Occipital lobe (tissue), 2 donors: ENCODE results near the gene HS3ST4. TPM values are rescaled to one million over a fixed set of nuclear protein-coding genes. Genes with fewer than 3 reads are reported as not detected.
"Not testable (repeated sequence)": the region's sequence is repeated elsewhere in the genome, so short reads cannot be mapped to it uniquely, and the experiment has no call there.

Experiments used
- DNase-seq: peaks from one replicate; lab custom pipeline; 2025; lab: John Stamatoyannopoulos, UW
- total RNA-seq: library from RNA; depleted of rRNA; stranded (reverse); fragments of >200 nt; gene quantifications from one replicate; pipeline ENCODE4 v1.2.3, GENCODE V29; 2014

HS3ST4 gene
- total RNA-seq, 1 donor from 2014 or later: 12.5 TPM

DNA sequence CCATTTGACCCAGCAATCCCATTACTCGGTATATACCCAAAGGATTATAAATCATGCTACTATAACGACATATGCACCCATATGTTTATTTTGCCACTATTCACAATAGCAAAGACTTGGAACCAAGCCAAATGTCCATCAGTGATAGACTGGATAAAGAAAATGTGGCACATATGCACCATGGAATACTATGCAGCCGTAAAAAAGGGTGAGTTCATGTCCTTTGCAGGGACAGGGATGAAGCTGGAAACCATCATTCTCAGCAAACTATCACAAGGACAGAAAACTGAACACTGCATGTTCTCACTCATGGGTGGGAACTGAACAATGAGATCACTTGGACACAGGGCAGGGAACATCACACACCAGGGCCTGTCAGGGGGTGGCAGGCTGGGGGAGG, 406.4 kb downstream of the HS3ST4 start:
- not testable (repeated sequence) for DNase-seq

DNA sequence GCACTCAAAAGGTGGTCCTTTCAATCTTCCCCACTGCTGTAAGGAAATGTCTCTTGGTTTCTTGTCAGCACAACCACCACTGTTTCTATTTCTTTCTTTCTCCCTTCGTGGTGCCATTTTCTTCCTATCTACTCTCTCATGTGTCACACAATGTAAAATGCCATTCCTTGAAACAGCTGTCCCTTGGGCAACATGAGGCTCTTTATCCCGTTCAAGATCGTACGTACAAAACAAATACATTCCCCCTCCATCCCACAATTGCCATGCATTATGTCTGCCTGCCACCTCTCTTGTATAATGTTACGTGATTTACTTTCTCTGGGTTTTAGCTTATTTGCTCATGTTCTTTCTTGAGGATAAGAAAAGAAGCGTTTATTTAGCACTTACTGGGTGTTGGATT, 410.6 kb downstream of the HS3ST4 start:
- no peak for DNase-seq

DNA sequence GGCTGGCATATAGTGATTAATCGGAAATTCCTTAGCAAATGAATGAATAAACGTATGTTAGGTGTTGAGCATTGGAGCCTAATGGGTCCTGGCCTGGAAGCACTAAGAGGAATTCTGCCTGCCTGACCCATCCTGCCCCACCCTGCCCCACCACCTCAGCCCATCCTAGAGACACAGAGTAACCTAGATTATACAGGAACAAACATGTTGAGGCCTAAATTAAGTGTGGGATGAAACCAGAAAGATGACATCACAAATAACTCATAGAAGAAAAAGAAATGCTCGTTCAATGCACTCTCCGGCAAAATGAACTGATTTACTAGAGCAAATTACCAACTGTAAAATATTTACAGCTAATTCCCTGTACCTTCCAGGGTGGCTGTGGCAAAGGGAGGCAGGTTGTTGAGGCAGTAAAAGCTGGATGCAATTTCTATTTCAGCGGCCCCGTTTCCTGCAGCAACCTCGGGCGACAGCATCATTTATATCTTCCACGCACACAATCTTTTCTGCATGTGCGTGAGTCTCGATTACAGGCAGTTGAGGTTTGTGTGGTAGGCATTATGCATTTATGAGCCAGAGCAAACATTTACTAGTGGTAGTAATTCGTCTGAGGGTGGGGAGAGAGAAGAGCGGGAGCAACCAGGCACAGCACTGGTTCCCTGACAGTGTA, 417.2 kb downstream of the HS3ST4 start:
- DNase-seq: no peak

DNA sequence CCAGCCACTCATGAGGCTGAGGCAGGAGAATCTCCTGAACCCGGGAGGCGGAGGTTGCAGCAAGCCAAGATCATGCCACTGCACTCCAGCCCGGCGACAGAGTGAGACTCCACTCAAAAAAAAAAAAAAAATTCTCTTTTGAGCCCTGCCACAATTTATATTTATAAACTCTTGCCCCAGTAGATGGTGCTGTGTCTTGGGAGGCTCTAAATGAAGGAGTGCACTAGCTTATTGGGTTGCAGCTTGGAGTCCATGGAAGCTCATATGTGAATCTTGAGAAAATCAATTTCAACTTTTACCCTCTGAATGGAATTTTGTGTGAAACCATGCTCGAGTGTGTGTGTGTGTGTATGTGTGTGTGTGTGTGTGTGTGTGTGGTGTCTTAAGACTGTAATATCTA, 420.1 kb downstream of the HS3ST4 start:
- no peak for DNase-seq

DNA sequence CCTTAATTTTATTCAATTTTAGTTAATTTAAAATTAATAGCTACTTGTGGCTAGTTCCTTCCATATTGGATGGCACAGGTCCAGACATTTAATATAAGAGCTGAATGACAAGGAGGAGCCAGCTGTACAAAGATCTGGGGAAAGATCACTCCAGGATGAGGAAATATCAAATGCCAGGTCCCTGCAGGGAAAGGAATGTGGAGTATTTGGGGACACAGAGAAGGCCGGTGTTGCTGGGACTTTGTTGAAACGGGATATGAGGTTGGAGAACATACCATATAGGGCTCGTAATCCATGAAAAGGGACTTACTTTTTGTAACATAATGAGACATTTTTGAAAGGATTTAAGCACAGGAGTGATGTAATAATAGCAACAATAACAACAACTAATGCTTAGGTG, 426.8 kb downstream of the HS3ST4 start:
- no peak for DNase-seq

DNA sequence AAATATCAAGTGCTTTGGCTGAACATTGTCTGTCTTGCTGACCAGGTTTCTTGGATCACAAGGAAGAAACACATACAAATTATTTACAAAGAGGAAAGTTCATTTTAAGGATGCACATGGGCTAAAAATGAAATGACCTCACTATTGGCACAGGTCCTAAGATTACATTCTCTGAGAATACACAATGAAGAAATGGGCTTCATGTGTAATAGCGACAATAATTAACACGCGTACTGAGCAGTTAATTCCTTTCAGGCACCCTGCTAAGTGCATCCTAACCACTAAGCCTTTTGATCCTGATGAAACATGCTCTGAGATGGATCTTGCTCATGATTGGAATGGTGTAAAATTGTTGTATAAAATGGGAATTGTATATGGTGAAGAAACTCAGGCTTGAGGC, 429.0 kb downstream of the HS3ST4 start:
- no peak for DNase-seq

DNA sequence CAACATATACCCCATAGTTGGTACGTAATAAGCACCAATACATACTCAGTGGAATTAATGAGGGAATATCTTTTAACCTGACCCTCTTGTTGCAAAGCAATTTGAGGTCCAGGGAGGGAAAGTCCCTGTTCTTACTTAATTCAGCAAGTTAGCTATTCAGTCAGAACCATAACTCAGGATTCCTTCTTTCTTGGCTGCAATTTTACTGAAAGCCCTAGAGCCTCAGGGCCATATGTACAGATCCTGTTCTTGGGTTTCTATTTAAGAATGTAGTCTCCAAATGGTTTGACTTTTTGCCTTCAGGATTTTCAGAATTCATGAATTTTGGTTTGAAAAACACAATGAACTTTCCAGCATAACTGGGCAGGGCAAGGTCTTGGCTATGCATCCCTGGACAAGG, 436.5 kb downstream of the HS3ST4 start:
- DNase-seq: no peak

DNA sequence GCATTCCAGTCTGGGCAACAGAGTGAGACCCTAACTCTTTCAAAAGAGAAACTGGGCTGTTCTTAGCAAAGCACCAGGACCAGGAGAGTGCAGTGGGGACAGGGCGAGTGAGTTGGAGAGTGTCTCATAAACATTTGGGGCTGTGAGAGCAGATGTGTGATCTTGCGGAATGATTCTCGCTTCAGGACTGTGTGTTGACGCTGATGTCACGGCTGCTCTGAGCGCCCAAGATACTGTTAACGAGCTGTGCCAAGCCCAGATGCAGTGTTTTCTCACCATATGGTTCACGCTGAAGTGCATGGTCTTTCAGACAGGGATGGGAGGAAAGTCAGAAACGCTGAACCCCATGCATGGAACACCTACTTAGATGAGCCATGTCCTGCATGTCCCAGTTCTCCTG, 438.2 kb downstream of the HS3ST4 start:
- peak; percentile 2 for DNase-seq

DNA sequence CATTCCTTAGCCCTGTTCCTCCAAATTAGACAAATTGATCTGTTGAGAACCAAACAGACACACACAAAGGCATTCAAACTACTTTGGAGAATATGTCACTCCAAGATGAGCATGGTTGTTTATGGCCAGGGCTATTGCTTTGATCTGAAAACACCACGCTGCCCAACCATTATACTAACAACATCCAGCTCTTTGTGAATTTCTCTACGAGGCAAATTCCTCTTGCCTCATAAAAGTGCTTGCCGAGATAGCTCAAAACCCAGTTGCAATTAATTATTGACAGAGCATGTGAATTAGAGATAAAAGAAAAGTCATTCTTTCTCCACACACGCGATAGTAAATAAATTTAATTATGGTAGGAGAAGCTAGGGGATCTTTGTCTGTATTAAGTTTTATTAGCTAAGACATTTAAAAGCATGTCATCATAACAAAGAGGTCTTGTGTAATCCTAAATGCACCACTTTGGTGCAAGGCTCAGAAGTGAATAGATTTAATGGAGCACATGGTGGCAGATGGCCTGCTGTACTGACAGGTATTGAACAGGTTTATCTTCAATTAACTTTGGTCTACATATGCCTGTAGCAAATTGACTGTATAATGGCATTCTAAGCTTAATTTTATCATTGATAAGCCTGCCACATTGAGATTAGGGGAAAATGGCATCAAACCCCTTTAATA, 441.8 kb downstream of the HS3ST4 start:
- DNase-seq: no peak

DNA sequence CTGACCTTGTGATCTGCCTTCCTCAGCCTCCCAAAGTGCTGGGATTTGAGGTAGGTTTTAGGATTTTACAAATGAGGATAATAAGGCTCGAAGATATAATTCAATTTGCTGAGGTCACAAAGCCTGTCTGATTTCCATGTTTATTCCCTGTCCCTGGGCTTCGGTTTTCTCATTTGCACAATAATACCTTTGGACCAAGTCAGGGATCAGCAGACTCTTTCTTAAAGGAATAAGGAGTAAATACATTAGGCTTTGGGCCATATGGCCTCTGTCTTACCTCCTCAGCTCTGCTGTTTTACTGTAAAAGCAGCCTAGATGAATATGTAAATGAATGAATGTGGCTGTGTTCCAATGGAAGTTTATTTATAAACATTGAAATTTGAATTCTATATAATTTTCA, 442.8 kb downstream of the HS3ST4 start:
- DNase-seq: no peak

DNA sequence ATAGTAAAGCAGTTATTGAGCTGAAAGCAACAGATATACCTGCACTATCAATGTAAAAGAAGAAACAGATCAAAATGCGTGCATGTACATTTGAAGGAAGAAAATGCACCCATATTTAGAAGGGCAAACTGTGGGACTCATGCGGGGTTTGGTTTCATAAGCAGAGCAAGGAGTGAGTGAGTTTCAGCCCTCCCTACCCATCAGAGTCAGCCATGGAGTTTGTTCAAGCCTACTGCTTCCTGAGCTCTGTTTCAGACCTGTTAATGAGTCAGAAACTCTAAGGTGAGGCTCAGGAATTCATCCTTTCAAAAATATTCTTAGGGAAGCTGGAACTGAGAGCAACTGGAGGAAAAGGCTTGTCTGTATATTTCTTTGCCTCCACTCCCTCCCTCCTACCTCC, 446.2 kb downstream of the HS3ST4 start:
- DNase-seq: no peak

DNA sequence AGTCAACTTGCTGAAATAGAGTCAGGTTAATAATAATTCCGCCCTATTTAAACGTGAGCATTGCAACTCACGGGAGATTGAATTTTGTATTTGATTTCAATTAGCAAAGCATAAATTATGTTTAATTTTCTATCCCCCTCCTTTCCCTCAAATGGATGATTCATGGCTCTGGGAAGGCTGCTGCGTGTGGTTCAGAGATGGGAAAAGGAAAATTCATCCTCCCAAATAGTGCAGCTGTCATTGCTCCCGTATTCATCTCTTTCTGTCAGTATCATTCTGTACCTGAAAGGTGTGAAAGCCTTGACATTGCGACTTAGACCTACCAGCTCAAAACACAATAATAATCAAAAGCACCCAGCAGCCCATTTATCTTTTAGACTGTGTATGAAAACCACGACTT, 447.3 kb downstream of the HS3ST4 start:
- DNase-seq: no peak

DNA sequence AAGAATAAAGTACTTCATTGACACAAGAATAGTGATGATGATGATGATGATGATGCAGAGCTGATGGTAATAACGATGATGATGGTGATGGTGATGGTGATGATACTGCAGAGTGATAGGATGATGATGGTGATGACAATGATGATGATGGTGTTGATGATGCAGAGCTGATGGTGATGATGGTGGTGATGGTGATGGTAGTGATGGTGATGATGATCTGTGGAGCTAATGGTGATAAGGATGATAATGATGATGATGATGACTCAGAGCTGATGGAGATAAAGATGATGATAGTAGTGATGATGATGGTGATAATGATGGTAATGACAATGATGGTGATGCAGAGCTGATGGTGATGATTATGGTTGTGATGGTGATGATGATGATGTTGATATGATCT, 448.1 kb downstream of the HS3ST4 start:
- no peak for DNase-seq

DNA sequence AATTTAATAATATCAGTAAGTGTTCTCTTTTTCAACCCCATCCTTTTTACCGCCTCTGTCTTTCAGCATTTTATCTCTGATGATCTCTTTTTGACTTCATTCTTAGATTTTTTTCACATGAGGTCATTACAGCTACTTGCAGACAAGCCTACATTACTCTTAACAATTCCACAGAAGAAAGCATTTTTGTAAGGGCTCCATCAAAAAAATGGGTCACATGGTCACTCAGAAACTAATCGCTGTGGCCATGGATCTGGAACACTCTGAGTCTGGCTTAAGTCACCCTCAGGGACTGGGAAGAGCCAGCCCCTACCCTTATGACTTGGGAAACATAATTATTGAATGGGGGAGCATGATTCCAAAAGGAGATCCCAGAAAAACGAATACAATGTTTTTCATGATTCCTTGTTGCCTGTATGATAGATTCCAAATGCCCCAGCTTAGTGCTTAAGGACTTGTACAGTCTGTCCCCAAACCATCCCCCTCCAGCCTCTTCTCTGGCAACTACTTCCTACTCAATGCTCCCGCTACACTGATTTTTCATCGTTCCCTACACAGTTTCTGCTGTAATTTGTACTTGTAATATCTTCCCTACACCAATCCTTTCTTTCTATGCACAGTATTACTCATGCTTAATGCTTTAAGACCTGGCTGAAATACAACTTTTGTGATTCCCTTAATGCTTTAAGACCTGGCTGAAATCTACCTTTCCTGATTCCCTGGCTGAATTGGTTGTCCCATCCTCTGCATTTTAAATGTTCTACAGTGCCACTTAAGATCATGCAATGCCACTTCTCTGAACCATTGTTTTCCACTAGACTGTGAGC, 457.8 kb downstream of the HS3ST4 start:
- no peak for DNase-seq

DNA sequence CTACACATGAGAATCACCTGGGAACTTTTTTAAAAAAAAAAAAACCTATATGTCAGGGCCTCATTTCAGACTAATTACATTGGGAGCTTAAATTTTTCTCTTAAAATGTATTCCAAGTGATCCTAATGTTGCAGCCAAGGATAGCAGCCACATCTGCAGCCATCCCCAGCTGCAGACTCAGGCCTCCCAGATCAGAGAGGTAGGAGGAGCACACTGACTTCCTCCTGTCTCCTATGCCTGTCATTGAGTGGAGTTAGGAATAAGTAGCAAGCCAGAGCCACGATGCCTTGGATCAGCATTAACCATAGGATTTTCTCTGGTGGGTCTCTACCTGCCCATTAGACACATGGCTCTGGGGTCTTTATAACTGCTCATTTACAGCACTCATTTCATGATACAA, 463.5 kb downstream of the HS3ST4 start:
- no peak for DNase-seq

DNA sequence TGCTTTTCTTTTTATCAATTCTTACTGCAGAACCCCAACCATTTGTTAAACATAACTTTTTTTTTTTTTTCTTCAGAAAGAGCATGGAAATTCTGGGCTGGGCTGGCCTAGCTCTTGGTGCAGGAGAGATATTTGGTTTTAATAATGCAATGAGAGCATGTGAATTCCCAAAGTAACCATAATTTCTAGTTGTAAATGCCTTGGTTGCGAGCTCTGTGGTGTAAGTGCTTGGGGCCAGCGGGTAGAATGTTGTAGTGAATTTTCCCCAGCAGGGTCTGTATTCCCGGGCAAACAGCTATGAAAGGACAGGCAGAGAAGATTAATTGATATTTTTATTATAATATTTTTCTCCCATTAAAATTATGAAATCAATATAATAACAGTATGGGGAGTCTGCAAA, 465.6 kb downstream of the HS3ST4 start:
- DNase-seq: no peak

DNA sequence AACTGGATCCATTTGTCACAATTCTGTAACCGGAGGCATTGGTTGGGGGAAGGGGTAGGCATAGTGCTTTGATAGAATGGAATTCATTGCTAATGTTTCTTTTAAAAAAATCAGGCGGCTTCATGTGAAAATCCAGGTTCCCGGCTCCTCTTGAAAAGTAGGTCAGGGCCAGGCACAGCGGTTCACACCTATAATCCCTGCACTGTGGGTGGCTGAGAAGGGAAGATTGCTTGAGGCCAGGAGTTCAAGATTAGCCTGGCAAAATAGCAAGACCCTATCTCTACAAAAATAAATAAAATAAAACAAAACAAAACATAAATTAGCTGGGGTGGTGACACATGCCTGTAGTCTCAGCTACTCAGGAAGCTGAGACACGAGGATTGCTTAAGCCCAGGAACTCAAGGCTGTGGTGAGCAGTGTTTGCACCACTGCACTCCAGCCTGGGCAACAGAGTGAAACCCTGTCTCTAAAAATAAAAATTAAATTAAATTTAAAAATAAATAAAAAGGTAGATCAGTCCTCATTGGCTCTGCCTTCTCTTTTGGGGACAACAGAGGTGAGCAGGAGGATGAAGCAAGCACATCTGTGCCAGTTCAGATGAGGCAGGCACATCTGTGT, 466.5 kb downstream of the HS3ST4 start:
- no peak for DNase-seq

DNA sequence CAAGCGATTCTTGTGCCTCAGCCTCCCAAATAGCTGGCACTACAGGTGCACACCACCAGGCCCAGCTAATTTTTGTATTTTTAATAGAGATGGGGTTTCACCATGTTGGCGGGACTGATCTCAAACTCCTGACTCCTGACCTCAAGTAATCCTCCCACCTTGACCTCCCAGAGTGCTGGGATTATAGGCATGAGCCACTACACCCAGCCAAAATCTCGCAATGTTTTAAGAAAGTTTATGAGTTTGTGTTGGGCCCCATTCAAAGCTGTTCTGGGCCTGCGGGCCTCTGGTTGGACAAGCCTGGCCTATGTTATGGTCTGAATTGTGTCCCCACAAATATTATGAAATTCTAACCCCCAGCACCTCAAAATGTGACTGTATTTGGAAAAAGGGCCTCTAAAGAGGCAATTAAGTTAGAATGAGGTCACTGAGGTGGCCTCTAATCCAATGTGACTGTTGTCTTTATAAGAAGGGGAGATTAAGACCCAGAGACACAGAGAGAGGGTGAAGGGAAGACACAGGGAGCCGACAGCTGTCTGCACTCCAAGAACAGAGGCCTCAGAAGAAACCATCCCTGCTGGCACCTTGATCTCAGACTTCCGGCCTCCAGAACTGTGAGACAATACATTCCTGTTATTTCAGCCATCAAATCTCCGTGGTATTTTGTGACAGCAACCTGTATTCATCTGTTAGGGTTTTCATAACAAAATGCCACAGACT, 469.9 kb downstream of the HS3ST4 start:
- no peak for DNase-seq

DNA sequence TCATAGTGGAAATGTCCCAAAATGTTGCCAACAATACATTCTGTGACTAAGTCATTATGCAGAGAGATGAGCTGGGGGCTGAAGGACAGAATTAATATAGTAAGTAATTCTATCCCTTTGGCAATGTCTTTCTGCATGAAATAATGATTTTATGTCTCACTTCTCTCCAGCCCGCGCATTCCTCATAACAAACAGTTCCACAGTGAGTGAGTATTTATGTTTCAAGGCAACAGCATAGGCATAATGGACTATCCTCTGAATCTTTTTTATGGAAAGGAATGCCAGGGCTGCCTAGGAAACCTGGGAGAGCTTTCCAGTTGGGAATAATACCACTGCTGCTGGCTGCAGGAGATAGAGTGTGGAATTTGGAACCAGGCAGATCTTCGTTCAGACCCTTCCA, 477.7 kb downstream of the HS3ST4 start:
- DNase-seq: peak; percentile 28

DNA sequence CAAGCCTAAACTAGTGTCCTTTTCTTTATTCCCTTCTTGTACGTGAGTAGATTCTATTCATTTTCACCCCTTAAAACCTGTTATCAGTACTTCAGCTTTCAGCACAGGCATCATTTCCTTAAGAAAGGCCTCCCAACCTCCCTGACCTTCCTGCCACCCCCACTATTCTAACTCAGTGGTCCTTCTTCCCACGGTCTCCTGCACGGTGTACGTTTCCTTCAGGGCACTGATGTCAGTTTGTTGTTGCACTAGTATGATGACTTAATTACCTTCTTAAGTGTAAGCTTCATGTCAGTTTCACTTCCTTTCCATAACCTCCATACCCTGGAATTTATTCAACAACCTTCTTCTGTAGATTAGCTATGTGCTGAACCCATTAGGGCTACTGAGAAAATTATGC, 484.2 kb downstream of the HS3ST4 start:
- no peak for DNase-seq

DNA sequence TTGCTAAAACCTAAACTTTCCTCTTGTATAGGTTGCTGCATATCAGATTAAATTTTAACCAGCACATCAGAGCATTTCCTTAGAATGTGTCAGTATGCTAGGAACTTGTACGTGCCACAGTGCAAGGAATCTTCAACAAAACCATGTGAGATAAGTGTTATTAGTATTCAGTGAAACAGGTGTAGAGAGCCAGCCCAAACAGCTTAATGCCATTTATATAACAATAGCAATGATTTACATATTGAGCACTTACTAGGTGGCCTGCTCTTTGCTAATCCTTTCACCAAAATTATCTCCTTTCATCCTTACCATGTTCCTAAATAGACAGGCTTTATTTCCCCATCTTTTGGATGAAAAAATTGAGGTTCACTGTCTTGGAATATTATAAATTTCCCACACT, 485.7 kb downstream of the HS3ST4 start:
- DNase-seq: no peak

DNA sequence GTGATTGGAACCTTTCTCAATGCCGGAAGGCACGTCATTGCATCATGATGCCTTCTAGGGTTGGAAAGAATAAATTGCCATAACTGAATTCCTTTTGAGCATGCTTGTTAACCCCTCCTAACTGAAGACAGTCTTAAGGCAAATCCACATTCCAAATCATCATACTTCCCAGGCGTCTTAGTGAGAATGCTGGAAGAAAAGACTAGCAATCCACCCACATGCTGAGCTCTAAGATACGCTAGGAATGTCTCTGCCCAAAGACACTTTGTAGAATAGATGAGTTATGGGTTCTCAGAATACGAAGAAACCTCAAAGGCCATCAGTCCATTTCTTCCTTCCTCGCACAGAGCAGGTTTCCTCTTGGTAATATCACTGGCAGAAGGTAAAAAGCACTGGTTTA, 486.5 kb downstream of the HS3ST4 start:
- no peak for DNase-seq
